Stimulated activated naive CD8-positive, alpha-beta T cell treated with anti-CD3 and anti-CD28 coated beads, Interleukin-15, amount 100 ng/mL, for 72 hours (primary cell): ENCODE data around the gene GFOD1.
"Not testable (repeated sequence)": the region's sequence is repeated elsewhere in the genome, so short reads cannot be mapped to it uniquely, and the experiment has no call there.

Source experiments
- ATAC-seq: fragments of 150-1000 bp; cut with Tn5 transposase; 2 replicates; pipeline ENCODE4 v1.10.0; 2021; ENCODE audit warnings: mild to moderate bottlenecking, moderate library complexity
- DNase-seq, 2 donors: peaks; one replicate each; pipeline ENCODE4 v3.0.0; 2021 to 2022
- H3K27ac Mint-ChIP-seq, 2 donors: one replicate each; pipeline ENCODE4 v1.8.0; 2022; ENCODE audit warnings: mild to moderate bottlenecking in 2 of 2, mixed read lengths in 2 of 2, moderate library complexity in 2 of 2
- H3K27me3 Mint-ChIP-seq: one replicate; pipeline ENCODE4 v1.8.0; 2022; ENCODE audit warnings: mixed read lengths
- H3K4me1 Mint-ChIP-seq: one replicate; pipeline ENCODE4 v1.8.0; 2022; ENCODE audit warnings: mild to moderate bottlenecking, mixed read lengths
- H3K4me3 Mint-ChIP-seq, 2 donors: one replicate each; pipeline ENCODE4 v1.8.0; 2022; ENCODE audit warnings: mild to moderate bottlenecking in 2 of 2, mixed read lengths in 2 of 2, moderate library complexity in 1 of 2
- H3K9me3 Mint-ChIP-seq, 2 donors: one replicate each; pipeline ENCODE4 v1.8.0; 2022; ENCODE audit warnings: mixed read lengths in 2 of 2

Gene GFOD1

DNA sequence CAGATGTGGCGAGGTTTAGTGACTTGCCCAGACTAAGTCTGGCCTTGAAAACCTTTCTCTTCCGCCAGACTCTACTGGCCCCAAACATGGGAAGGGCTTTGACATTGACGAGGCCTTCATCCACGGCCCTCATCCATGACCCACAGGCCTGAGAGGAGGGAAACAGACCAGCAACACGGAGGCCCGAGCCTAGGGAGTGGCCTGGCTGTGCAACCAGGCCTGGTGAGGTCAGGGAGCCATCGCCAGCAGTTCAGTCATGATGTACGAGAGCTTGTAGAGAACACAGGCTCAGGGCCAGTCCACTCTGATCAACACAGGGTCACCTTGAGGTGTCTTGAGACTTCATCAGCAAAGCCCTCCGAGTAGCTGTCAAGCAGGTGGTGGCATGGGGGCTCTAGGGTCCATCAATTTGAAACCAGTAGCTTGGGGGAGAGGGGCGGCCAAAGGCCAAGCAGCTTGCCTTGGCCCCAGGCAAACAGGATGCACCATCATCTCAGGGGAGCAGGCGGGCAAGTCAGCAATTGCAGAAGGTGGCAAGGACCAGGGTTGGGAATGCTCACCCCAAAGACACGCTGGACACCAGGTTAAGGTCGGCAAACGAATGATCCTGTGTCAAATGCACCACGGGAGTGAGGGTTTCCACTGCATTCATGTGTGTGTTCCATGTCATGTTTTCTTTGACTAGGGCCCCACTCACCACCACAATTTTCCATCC is 36.1 kb downstream of the GFOD1 start:
- ATAC-seq: no peak
- Mint-ChIP-seq H3K4me3 (no peak overlapping the region), H3K27me3 (no peaks in the 10 kb centered on the region), H3K27ac (no peak overlapping the region), H3K4me1 (peaks cover 49% of the 10 kb centered on the region), H3K9me3 (no peaks in the 10 kb centered on the region)
- no peak for DNase-seq

DNA sequence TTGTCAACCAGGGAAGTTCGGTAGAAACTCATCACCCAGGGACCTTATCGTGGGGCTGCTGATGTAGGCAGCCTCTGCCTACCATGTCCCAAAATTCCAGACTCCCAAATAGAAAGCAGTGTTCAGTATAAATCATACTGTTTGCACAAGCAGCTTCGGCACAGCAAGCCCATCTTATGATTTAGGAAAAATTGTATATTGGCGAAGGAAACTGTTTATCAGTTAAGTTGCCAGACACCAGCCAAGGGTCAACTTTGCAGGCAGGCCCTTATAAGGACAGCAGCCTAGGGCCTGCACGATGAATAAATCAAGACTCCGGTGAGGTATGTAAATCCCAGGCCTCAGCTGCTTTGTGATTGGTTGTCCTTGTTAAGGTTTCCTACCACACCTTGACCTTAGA is 36.8 kb downstream of the GFOD1 start:
- H3K27me3 Mint-ChIP-seq: no peaks in the 10 kb centered on the region
- ATAC-seq: no peak
- no peaks in the 10 kb centered on the region for H3K9me3 Mint-ChIP-seq
- DNase-seq: no peak
- no peak overlapping the region for H3K4me3 Mint-ChIP-seq
- peaks cover 48% of the 10 kb centered on the region for H3K4me1 Mint-ChIP-seq
- H3K27ac Mint-ChIP-seq: no peak overlapping the region

DNA sequence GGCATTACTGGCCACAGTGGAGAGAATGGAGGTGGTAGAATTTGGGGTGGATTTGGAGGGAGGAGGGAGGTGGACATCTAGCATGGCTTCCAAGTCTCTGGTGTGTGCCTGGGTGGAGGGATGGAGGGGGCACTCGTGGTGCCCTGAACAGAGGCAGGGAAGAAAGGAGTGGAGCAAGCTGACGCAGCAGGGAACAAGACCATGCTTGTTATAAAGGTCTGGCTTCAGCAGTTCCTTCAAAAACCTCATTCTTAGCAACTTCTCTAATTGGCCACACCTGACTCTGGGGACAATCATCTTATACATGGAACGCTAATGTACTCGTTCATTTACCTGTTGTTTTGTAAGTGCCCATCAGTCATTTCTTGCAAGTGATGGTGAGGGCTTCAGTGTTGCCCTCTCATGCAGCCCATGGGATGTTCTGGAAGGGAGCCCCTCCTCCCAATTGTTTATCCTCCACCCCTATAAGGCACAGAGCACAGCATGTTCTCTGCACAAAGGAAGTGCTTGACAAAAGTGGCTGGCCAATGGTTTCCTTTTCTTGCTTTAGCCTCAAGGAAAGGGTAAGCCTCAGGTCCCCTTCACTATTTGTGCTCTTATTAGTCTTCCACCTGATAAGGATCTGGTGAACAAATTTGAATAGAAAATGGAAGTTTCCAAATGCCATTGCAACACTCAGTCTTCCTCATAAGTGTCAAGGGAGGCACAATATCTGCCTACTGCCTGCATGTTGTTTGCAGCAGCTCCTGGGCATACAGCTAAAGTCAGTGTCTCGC is 39.3 kb downstream of the GFOD1 start:
- ATAC-seq: peak; percentile 35
- H3K27ac Mint-ChIP-seq: peak overlapping the region in 1 of 2 donors; percentile 1

DNA sequence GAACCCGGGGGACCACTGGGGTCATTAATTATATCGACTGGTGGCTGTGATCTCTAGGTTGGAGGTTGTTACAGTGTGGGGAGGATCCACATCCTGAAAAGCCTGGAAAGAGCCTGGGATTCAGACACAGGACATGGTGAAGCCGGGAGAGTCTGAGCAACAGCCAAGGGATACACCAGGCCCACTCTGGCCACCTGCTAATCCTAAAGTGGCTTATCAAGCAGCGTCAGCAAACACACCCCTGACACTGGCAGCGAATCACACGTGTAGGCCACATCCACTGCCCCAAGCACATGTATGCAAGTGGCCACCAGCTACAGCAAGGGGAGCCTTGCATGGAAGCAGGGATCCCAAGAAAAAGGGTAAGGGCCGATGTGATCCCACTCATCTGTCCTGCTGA is 41.0 kb downstream of the GFOD1 start:
- ATAC-seq (no peak), DNase-seq (no peak)
- Mint-ChIP-seq H3K27ac (no peak overlapping the region), H3K4me1 (peaks cover 38% of the 10 kb centered on the region), H3K27me3 (no peaks in the 10 kb centered on the region), H3K9me3 (no peaks in the 10 kb centered on the region), H3K4me3 (no peak overlapping the region)

More for the DNA sequence above, 39.3 kb downstream of the GFOD1 start:
- H3K4me3 Mint-ChIP-seq: no peak overlapping the region
- no peaks in the 10 kb centered on the region for H3K27me3 Mint-ChIP-seq
- no peak for DNase-seq
- H3K9me3 Mint-ChIP-seq: no peaks in the 10 kb centered on the region
- H3K4me1 Mint-ChIP-seq: peaks cover 34% of the 10 kb centered on the region

DNA sequence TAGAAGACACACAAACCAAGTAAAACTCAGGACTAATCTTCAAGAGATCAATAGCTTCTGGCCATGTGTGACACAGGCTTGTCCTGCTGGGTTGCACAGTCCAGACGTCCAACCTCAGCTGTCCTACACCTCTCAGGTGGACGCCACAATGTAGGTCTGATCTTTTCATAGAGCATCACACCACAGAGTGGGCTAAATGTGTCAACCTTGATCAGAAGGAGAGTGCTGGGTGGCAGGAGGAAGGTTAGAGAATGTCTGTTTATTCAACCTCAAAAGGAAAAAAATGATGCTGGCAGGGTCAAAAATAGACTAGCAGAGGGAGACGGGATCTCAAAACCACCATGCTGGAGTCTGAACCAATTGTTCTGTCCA is 41.7 kb downstream of the GFOD1 start:
- no peak overlapping the region for H3K4me3 Mint-ChIP-seq
- no peak overlapping the region for H3K27ac Mint-ChIP-seq
- H3K27me3 Mint-ChIP-seq: no peaks in the 10 kb centered on the region
- peaks cover 42% of the 10 kb centered on the region for H3K4me1 Mint-ChIP-seq
- ATAC-seq (no peak), DNase-seq (no peak)
- H3K9me3 Mint-ChIP-seq: no peaks in the 10 kb centered on the region

DNA sequence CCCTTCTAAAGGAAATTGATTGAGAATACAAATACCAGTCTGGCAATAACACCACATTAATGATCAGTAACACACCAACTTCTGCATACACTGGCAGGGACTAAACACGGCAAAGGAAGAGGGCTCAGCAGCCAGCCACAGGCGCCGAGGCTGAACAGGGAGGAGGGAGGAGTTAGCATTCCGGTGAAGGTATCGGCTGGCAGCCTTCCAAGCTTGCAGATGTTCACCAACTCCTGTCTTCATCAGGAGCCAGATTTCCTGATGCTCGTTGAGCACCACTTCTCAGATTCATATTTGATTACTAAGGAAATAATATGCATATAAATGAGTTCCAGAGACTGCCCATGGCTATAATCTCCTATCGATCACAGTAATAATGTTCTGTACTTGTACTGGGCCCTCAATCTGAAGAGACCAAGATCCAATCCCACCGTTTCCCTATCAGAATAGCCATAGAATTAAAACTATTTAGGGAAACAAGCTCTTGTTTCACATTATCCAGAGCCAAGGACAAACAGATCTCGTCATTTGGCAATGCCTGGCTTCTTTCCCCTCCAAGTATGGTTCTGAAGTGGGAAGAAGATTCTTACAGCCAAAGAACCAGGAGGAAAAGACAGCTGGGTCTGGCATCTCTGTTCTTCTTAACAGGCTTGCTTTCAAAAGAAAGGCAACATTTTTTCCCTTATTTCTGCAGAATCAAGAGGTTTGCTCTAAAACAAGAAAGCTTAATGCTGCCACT is 42.2 kb downstream of the GFOD1 start:
- Mint-ChIP-seq H3K4me1 (peaks cover 42% of the 10 kb centered on the region), H3K4me3 (peak overlapping the region in 1 of 2 donors; percentile 4), H3K9me3 (no peaks in the 10 kb centered on the region), H3K27ac (no peak overlapping the region), H3K27me3 (no peaks in the 10 kb centered on the region)
- DNase-seq: no peak
- no peak for ATAC-seq

DNA sequence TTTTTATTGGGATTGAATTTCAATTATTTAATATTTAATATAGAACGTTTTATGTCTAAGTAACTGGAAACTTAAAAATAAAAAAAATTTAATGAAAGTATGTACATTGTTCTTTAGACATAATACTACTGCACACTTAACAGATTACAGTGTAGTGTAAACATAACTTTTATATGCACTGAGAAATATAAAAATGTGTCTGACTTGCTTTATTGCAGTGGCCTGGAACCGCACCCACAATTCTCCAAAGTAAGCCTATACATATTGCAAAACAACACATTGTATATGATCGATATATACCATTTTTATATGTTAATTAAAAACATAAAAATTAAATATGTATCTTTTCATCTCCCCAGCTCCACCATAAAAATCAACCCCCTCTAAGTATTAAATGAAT is 42.8 kb downstream of the GFOD1 start:
- Mint-ChIP-seq H3K9me3 (no peaks in the 10 kb centered on the region), H3K4me3 (peak overlapping the region in 1 of 2 donors; percentile 4), H3K27me3 (no peaks in the 10 kb centered on the region), H3K4me1 (peaks cover 42% of the 10 kb centered on the region), H3K27ac (no peak overlapping the region)
- no peak for ATAC-seq
- DNase-seq: no peak

DNA sequence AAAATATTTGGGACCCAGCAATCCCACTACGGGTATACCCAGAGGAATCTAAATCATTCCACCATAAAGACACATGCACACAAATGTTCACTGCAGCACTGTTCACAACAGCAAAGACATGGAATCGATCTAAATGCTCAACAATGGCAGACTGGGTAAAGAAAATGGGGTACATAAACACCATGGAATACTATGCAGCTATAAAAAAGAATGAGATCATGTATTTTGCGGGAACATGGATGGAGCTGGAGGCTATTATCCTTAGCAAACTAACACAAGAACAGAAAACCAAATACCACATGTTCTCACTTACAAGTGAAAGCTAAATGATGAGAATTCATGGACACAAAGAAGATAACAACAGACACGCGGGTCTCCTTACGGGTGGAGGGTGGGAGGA is 43.4 kb downstream of the GFOD1 start:
- not testable (repeated sequence) for ATAC-seq, H3K27me3 Mint-ChIP-seq, H3K9me3 Mint-ChIP-seq, H3K27ac Mint-ChIP-seq, DNase-seq, H3K4me3 Mint-ChIP-seq
- peaks cover 42% of the 10 kb centered on the region for H3K4me1 Mint-ChIP-seq

DNA sequence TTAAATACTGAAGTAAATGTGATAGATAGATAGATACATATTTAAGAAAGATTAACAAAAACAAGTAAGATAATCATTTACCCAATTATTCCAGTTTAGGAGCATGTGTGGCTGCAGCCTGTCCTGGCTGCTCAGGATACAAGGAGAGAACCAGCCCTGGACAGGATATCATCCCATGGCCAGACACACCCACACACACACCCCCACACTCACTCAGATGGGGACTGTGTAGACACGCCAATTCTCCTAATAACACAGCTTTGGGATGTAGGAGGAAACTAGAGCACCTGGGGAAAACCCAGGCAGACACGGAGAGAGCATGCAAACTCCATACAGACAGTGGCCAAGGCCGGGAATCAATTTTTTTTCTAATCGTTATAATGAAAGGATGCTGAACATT is 45.6 kb downstream of the GFOD1 start:
- ATAC-seq (no peak), DNase-seq (no peak)
- Mint-ChIP-seq H3K4me3 (no peak overlapping the region), H3K9me3 (no peaks in the 10 kb centered on the region), H3K27me3 (no peaks in the 10 kb centered on the region), H3K27ac (no peak overlapping the region), H3K4me1 (peaks cover 31% of the 10 kb centered on the region)

DNA sequence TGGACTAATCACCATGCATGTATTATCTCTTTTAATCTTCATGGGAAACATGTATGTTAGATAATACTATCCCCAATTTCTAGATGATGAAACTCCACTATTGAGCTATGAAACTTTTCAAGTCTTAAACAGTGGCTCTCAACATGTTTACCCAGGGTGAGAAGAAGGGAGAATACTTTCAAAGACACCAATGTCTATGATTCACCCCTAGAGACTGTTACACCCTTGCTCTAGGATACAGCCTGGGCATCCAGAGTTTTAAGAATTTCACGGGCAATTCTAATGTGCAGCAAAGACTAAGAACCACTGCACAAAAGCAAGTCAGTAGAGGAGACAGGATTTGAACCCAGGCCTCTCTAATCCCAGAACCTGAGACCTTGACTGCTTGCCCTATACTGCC is 47.8 kb downstream of the GFOD1 start:
- ATAC-seq (no peak), DNase-seq (no peak)
- peaks cover 31% of the 10 kb centered on the region for H3K4me1 Mint-ChIP-seq
- no peak overlapping the region for H3K27ac Mint-ChIP-seq
- H3K9me3 Mint-ChIP-seq: peaks cover 6 to 9% of the 10 kb centered on the region in 2 donors
- no peak overlapping the region for H3K4me3 Mint-ChIP-seq
- no peaks in the 10 kb centered on the region for H3K27me3 Mint-ChIP-seq

DNA sequence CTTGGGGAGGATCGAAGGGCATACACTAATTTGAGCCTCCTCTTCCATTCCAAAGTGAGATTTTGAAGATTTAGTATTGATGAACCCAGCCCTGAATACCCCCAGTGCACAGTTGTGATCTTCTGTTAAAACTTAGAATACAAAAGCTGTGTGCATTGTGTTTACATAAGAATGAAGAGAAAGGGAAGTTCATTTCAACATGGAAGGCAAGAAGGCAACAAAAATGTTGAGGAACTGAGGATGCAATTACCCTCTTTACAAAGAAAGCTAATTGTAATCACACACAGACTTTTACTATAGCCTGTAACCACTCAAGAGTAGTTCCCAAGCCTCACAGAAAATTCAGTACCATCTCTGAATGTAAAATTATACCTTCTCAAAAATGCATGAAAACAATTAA is 49.3 kb downstream of the GFOD1 start:
- H3K9me3 Mint-ChIP-seq: peaks cover 16 to 20% of the 10 kb centered on the region in 2 donors
- H3K27ac Mint-ChIP-seq: no peak overlapping the region
- no peak overlapping the region for H3K4me3 Mint-ChIP-seq
- no peak for ATAC-seq
- no peak for DNase-seq
- H3K27me3 Mint-ChIP-seq: no peaks in the 10 kb centered on the region
- peaks cover 43% of the 10 kb centered on the region for H3K4me1 Mint-ChIP-seq

DNA sequence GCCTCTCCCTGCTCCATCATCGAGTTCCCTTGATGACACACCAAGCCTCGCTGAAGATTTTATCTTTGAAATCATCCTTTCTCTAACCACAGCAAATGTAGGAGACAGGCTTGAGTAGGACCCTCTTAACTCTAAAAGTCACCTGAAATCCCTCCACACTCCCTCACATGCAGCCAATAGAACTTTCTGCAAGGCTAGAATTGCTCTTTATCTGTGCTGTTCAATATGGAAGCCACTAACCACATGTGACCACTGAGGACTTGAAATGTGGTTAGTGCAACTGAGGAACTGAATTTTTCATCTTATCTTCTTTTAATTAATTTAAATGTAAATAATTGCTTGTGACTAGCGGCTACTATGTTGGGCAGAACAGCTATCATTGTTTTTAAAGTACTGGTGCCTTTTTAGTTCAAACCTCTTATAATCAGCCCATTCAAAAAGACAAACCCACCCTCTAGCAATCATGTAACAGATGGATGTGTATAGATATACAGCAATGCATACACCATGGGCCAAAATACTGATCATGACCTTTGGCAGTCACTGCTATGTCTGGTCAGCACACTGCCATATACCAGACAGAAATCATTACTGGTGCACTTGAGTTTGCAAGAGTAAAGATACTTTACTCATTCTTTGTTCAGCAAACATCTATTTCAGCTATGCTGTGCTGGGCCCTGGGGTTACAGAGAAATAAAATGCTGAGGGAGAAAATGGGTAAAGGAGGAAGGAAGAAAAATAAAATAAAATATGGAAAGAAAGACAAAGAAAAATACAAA is 50.0 kb downstream of the GFOD1 start:
- ATAC-seq: no peak
- Mint-ChIP-seq H3K4me3 (no peak overlapping the region), H3K4me1 (peaks cover 50% of the 10 kb centered on the region), H3K27me3 (no peaks in the 10 kb centered on the region), H3K9me3 (peaks cover 16 to 20% of the 10 kb centered on the region in 2 donors), H3K27ac (no peak overlapping the region)
- DNase-seq: no peak

DNA sequence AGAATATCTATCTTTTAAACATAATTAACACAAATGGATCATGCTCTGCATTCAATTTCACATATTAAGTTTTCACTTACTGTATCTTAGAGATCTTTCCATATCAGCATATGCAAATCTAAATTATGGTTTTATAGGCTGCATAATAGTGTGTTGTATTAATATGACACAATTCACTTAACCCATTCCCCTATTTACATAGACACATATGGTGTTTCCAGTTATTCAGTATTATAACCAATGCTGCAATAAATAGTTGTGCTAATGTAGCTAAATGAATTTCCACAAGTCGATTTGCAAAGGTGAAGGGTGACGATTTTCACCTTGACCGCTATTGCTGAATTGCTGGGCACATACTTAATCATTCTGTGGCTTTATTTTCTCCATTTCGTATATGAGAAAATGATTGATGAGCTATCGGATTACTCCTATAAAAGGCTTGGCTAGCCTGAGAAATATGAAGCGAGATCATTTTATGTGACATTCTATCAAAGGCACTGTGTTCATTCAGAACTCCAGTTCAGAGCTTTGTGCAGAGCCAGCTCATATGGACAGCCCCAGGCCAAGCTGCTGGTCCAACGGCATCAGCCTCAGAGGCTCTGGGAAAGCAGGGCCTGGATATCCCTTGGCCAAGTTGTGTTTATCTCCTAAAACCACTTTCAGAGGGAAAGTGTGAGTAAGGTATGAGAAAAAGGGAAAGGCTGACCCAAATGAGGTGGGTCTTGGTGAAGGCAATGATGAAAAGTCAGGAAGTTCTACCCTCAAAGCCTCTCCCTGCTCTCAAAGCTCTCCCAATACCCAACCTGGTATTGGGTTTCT is 50.8 kb downstream of the GFOD1 start:
- Mint-ChIP-seq H3K4me1 (peaks cover 53% of the 10 kb centered on the region), H3K4me3 (peak overlapping the region in 1 of 2 donors; percentile 20), H3K27ac (no peak overlapping the region), H3K9me3 (peaks cover 16 to 20% of the 10 kb centered on the region in 2 donors), H3K27me3 (no peaks in the 10 kb centered on the region)
- DNase-seq (no peak), ATAC-seq (no peak)

DNA sequence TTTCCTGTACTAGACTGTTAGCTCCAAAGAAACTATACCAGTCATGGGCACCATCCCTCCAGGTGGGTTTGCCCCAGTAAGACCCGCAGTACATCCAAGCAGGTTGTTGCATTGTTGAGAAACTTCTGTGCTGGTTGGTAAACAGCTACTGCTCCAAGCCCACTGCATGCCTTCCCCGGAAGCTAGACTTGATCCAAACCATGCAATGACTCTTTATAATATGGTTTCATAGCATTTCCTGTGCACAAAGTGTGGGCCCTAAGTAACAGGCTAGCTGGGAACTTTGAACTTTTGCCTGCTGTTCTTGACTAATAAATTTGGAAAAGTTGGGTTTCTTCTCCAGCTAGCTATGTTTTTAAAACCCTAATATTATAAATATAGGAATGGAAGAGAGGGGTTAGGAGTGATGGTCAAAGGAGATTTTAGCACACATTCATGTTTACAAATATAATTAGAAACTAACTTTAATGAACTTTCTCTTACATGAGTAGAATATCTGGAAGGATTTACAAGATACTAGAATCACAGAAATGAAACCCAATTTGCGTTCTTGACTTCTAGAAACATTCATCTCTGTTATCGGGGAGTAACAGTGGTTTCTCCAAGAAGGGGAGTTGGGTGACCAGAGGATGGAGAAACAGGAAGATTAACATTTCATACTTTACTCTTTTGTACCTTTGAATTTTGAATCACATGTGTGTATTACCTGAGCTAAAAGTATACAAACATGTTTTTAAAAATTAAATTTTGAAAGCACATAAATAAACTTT is 51.7 kb downstream of the GFOD1 start:
- Mint-ChIP-seq H3K27me3 (no peaks in the 10 kb centered on the region), H3K9me3 (peaks cover 16 to 20% of the 10 kb centered on the region in 2 donors), H3K4me3 (peak overlapping the region; percentile 17 to 65), H3K27ac (peak overlapping the region; percentile 94 to 96), H3K4me1 (peaks cover 58% of the 10 kb centered on the region)
- ATAC-seq (no peak), DNase-seq (no peak)
